SK-N-SH (cell line): Measurements from ENCODE around the gene UNC93B1.

Experiments
- CTCF ChIP-seq: fragments of 200-600 bp; sonication (generic); IDR thresholded peaks from 2 replicates; pipeline ENCODE4 v1.6.1; 2017; ENCODE audit warnings: antibody characterized with exemption, mild to moderate bottlenecking, moderate library complexity
- EP300 ChIP-seq, 2 experiments: IDR thresholded peaks; 2 replicates each; pipeline versions ENCODE4 v1.4.0 to v1.6.1; 2012; ENCODE audit warnings: borderline replicate concordance in 1 of 2, low read depth in 1 of 2, low read length in 1 of 2
- EZH2phosphoT487 ChIP-seq: fragments of 200-600 bp; sonication (generic); IDR thresholded peaks from 2 replicates; pipeline ENCODE4 v1.6.1; 2017; ENCODE audit warnings: low read depth, mixed run types, mild to moderate bottlenecking, antibody characterized with exemption, moderate library complexity, borderline replicate concordance
- GABPA ChIP-seq: IDR thresholded peaks from 2 replicates; pipeline ENCODE4 v1.4.0; 2012; ENCODE audit warnings: low read depth, mild to moderate bottlenecking
- POLR2AphosphoS5 ChIP-seq: IDR thresholded peaks from 2 replicates; pipeline ENCODE4 v1.6.1; 2012; ENCODE audit warnings: low read depth, low read length
- RCOR1 ChIP-seq: fragments of 150-350 bp; IDR thresholded peaks from 2 replicates; pipeline ENCODE4 v1.6.1; 2017; ENCODE audit warnings: antibody characterized with exemption, low read length
- YY1 ChIP-seq: IDR thresholded peaks from 2 replicates; pipeline ENCODE4 v1.4.0; 2012; ENCODE audit warnings: low read depth, mild to moderate bottlenecking

DNA sequence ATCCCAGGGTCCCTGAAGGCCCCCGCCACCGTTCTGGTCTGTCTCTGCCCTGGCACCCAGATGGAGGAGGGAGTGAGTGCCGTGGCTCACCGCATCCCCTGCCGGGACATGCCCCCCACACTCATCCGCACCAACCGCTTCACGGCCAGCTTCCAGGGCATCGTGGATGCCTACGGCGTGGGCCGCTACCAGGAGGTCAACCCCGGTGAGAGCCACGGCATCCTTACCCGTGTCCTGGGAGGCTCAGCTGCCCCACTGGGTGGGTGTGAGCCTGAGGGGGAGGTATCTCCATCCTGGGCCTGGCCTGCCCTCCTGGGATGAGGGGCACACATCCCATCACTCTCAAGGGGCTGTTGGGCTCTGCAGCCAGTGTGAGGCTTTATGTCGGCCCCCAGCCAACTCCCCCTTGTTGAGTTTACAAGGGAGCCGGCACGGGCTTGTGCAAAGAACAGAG, 41.0 kb upstream of the UNC93B1 start:
- TF ChIP-seq GABPA (no peak), CTCF (no peak), POLR2AphosphoS5 (no peak), RCOR1 (no peak), EZH2phosphoT487 (no peak), EP300 (IDR thresholded peaks at IDR 0.05; ENCODE audit: borderline replicate concordance in 1 of 2, low read depth in 1 of 2, low read length in 1 of 2) (no peak), YY1 (no peak)
